ENCODE measurements around the gene PSMB10.

Gene PSMB10

DNA sequence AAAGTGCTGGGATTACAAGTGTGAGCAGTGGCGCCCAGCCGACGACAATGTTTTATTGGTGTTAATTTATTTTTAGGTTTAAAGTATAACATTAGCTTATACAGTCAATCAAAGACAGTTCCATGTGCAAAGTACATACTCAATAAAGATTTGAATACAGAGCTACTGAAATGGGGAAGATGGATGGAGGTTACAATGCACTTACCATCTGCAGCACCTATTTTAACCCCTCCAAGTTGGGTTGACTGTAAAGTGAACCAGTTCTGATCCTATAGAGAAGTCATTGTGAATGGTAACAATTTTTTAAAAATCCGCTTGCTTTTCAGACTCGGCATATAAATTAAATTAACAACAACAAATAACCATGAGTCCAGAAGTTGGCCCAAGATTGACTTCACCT lies 44.3 kb downstream of the PSMB10 start:
- DNase-seq (ENCODE audit: low read depth), result no peak

- no peak for DNase-seq (ENCODE audit: low read depth)
Observed at GRCh38 chr16:67888331-67888730, 48.3 kb downstream of the PSMB10 start.

GRCh38 chr16:67886387-67886786 lies 50.3 kb downstream of the PSMB10 start:
- DNase-seq (ENCODE audit: low read depth), result no peak

- no peak for DNase-seq (ENCODE audit: low read depth)
Observed at GRCh38 chr16:67885976-67886375, 50.7 kb downstream of the PSMB10 start.

GRCh38 chr16:67885545-67885944 lies 51.1 kb downstream of the PSMB10 start:
- no peak for DNase-seq (ENCODE audit: low read depth)

- DNase-seq (ENCODE audit: low read depth), result no peak
Observed at GRCh38 chr16:67884684-67885083, 52.0 kb downstream of the PSMB10 start, which contains the start of gene NRN1L. Gene NRN1L (plus strand): TSS chr16:67884885. CDS start chr16:67884904, 19 bp downstream.
